ENCODE measurements around the gene KIAA0040. TPM values are rescaled to one million over a fixed set of nuclear protein-coding genes. Genes with fewer than 3 reads are reported as not detected.

KIAA0040 gene
- total RNA-seq, 1 experiment from 2014 or later: 5.0 TPM

GRCh38 chr1:175211656-175212055 lies 19.1 kb upstream of the KIAA0040 start:
- 0 out of 2 replicates have a peak, but pooled peaks cover 2% of the 10 kb centered on the region for H3K27me3 Mint-ChIP-seq (ENCODE audit: low read depth)
- Histone ChIP-seq H3K4me2 (ENCODE audit: insufficient read depth, insufficient read length, low read length) (no peak overlapping the region), H2BK5ac (ENCODE audit: insufficient read length, low read length) (no peak overlapping the region), H3K4me1 (ENCODE audit: insufficient read depth, low read length) (no peaks in the 10 kb centered on the region), H3K27ac (ENCODE audit: insufficient read length, low read depth, low read length) (no peak overlapping the region), H3K27me3 (ENCODE audit: insufficient read depth, low read length) (no peaks in the 10 kb centered on the region), H2BK15ac (ENCODE audit: low read depth, low read length) (no peak overlapping the region), H3K18ac (ENCODE audit: insufficient read length, low read depth, low read length) (no peak overlapping the region), H3K4ac (ENCODE audit: low read depth, low read length) (no peak overlapping the region), H2AFZ (ENCODE audit: low read length) (no peak overlapping the region), H2BK12ac (ENCODE audit: insufficient read length, low read depth, low read length) (no peak overlapping the region), H3K79me1 (ENCODE audit: insufficient read depth, low read depth, low read length, poor library complexity, severe bottlenecking) (no peaks in the 10 kb centered on the region), H2BK20ac (ENCODE audit: low read depth, low read length, poor library complexity, severe bottlenecking) (no peak overlapping the region), H3K9ac (ENCODE audit: extremely low read depth, insufficient read length, low read length) (no peak overlapping the region), H4K20me1 (ENCODE audit: control insufficient read depth, insufficient read depth, insufficient read length) (no peaks in the 10 kb centered on the region), H3K9me3 (ENCODE audit: control insufficient read depth, low read depth, low read length) (no peaks in the 10 kb centered on the region), H3K56ac (ENCODE audit: insufficient read length, low read depth, low read length) (no peak overlapping the region), H3K23ac (ENCODE audit: insufficient read length, low read depth, low read length) (no peak overlapping the region), H3K14ac (ENCODE audit: insufficient read depth, low read length) (no peak overlapping the region), H3T11ph (ENCODE audit: low read length) (no peak overlapping the region), H2BK120ac (ENCODE audit: low read depth, low read length, poor library complexity, severe bottlenecking) (no peak overlapping the region), H3K79me2 (ENCODE audit: insufficient read depth, low read length) (no peaks in the 10 kb centered on the region), H4K91ac (ENCODE audit: insufficient read length, low read depth, low read length) (no peak overlapping the region), H4K8ac (replicated peaks; ENCODE audit: insufficient read length, low read depth, low read length) (no peak overlapping the region), H4K5ac (ENCODE audit: insufficient read length, low read depth, low read length) (no peak overlapping the region), H2AK5ac (ENCODE audit: insufficient read length, low read length) (no peak overlapping the region), H3K23me2 (ENCODE audit: insufficient read length, low read depth, low read length, poor library complexity, severe bottlenecking) (no peaks in the 10 kb centered on the region)
- no peak overlapping the region for H3K27ac Mint-ChIP-seq
- WGBS (ENCODE audit: extremely low coverage, insufficient read length, low lambda C conversion rate): no CpG with 5 or more reads among the region's 1 CpG
- H3K4me3 Mint-ChIP-seq: no peak overlapping the region
- TF ChIP-seq CTCF (conservative IDR thresholded peaks at IDR 0.05): no peak
- H3K4me1 Mint-ChIP-seq: no peaks in the 10 kb centered on the region
- DNase-seq: no peak
- peaks cover 7% of the 10 kb centered on the region in 2 experiments; a peak in 4 of 5 replicates for H3K9me3 Mint-ChIP-seq
- H3K36me3 Mint-ChIP-seq (ENCODE audit: insufficient read depth in 1 of 3, low read depth in 3 of 3): no peaks in the 10 kb centered on the region

Data from H9 (cell line).